GM19025 (cell line): ENCODE results near the gene STN1.
"Not testable (repeated sequence)": the region's sequence is repeated elsewhere in the genome, so short reads cannot be mapped to it uniquely, and the experiment has no call there.

ENCODE experiments used
- ATAC-seq: cut with Tn5 transposase; IDR thresholded peaks from one replicate; pipeline ENCODE4 v1.9.1; 2021; ENCODE audit warnings: mild to moderate bottlenecking, low read depth, moderate library complexity; ENCODE audit not compliant: unreplicated experiment

The STN1 gene

DNA sequence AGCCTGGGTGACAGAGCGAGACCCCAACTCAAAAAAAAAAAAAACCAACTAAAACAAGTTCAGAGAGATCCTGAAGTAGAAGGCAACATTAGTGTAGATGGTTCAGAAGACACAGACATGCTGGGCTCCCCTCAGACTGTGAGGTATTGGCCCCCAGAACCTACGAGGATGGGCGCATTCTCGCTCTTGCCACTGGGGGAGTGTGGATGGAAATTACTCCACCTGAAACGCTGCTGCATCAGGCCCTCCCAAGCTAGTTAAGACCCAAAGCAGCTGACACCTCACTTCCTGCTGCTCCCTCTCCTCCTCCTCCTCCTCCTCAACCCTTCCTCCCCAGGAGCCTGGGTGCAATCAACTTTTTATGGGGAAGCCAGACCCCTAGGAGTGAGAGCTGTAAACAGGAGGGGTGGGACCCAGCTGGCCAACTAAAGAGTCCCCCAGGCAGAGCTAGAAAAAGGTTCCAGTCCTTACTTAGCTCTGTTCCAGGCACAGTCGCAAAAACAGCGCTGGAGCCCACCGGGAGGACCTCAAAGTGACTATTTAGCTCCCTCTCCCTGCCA, 70.0 kb downstream of the STN1 start:
- ATAC-seq = no peak

DNA sequence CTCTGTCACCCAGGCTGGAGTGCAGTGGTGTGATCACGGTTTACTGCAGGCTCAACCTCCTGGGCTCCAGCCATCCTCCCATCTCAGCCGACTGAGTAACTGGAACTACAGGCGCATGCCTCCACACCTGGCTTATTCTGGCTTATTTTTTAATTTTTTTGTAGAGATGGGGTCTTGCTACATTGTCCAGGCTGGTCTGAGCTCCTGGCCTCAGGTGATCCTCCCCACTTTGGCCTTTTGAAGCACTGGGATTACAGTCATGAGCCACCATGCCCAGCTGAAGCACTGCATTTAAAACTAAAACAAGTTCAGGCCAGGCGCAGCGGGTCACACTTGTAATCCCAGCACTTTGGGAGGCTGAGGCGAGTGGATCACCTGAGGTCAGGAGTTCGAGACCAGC, 70.6 kb downstream of the STN1 start:
- ATAC-seq = no peak

- no peak for ATAC-seq
Observed at GRCh38 chr10:103845972-103846371, 72.0 kb downstream of the STN1 start.

- not testable (repeated sequence) for ATAC-seq
Observed at GRCh38 chr10:103845346-103845745, 72.6 kb downstream of the STN1 start.

GRCh38 chr10:103843854-103844570, 74.0 kb downstream of the STN1 start:
- no peak for ATAC-seq

GRCh38 chr10:103843045-103843444, 74.9 kb downstream of the STN1 start:
- ATAC-seq = no peak

GRCh38 chr10:103842605-103843004, 75.4 kb downstream of the STN1 start:
- ATAC-seq = no peak

DNA sequence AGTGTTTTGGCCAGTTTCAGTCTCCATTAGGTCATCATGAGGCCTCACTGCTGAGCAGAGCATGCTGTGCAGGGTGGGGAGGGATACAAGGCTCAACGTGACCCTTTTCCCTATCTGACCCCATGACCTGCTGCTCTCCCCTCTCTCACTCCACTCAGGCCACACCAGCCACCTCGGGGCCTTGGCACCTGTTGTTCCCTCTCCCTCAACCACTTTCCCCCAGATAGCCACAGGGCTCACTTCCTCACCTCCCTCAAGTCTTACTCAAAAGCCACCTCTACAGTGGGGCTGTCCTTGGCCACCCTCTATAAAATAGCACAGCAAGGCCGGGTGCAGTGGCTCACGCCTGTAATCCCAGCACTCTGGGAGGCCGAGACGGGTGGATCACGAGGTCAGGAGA, 76.5 kb downstream of the STN1 start:
- no peak for ATAC-seq

DNA sequence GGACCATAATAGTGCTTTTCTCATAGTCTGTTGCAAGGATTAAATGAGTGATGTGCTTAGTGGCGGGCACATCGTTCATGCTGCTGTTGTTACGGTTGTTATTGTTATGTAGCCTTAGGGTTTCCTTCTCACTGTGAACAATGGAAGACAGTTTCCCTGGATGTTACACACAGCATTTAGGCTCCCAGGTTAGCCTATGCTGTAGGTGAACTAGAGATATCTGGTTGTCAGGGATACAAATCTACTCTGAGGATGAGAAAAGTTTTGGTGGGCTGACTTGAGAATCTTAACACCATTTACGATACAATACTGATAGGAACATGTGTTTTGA, 77.3 kb downstream of the STN1 start:
- no peak for ATAC-seq

DNA sequence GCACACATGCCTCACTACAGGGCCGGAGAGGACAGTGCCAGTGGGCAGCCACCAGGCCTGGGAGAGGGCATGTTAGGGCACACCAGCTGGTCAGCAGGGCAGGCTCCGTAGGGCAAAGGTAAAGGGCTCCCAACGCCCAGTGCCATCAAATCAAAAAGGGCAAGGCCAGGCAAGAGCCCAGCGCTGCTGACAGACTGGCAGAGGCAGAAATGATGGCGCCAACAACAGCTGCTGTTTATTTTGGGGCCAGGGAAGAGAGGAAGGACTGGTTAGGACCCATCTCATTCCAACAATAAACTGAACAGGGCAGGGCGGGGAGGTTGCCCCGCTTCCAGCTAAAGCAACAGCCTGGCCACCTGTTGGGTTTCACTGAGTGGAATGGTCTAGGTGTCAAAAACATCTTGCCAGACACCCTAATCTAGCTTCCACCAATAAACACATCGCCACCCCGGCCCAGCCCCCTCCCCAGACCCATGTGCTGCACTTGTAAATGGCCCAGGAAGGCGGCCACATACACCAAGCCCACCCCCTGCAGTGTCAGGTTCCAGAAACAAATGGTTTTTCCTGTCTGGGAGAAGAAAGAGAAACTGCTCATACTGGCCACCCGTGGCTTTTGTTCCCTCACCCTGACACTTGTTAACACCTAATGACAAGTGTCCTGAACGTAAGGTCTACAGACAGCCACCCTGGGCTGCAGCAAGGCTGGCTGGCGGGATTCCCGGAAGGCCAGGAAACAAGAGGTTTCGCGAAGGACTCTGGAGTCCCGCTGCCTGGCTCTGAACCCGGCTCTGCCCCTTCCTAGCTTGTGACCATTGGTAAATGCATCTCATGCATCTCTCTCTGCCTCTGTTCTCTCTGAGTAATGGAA, 77.9 kb downstream of the STN1 start:
- ATAC-seq = no peak

GRCh38 chr10:103839519-103839871, 78.5 kb downstream of the STN1 start:
- no peak for ATAC-seq

DNA sequence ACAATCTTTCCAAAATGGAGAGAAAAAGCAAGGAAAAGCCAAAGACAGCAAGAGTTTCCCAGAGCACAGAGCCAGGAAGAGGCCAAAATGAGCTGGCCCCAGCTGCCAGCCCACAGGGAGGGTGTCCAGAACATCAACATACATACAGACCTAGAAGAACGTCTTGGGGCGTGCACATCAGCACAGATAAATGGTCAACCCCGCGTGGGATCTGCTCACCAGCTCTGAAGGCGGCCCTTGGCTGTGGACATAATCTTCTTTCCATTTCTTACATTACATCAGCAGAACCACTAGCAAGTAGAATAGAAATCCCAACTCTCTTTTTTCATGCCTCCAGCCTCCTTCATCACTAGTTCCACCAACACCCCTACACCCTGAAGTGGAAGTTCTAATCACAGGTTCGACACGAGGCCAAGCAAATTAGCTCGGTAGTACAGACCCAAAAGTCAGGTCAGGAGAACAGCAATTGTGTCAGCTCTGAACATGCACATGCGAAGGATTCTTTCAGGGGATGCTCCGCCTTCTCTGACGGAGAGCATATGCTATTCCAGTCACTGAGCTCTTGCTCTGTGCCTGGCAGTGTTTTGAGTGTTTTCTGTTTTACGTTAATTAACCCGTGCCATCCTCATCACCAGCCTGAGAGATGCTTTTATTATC, 79.0 kb downstream of the STN1 start:
- no peak for ATAC-seq

DNA sequence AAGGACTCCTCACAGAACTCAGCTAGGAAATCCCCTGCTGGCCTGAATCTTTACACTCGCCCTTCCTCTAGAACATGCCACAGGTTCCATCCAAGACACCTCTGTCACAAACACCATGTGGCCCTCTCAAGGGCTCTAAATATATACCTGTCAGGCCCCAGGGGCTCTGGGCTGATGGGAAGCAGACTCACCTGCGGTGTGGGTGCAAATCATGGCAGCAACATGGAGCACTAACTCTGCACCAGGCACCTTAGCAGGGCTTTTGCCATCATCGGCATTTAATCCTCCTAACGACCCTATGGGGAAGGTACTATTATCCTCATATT, 80.0 kb downstream of the STN1 start:
- ATAC-seq = no peak

DNA sequence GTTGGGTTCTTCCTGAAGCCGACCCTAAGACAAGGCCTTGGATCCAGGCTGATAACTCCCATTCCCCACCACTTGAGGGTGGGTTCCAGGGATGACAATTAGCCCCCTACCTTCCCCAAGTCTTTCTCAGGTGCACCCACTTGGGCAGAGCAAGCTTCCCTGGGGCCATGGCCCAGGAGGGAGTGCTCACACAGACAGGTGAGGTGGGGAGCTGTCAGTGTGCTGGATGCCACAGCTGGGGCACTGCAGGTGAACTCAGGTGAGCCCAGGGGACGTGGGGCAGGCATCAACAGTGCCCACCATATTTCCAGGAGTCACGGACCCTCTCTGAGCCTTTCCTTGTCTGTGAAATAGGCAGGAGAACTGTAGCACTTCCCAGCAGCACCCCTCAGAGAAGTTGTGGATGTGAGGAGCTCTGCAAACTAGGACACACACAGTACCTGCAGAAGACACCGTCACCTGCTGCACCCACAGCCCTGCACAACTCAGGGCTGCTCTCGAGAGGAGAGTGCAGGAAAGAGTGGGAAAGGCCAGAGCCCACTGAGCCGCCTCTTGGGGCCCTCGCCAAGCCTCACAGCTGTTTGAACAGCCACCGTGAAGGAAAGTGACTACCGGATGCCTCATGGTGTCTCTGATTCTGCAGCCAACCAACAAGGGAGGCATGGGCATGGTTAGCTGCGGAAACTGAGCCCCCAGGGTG, 80.5 kb downstream of the STN1 start:
- ATAC-seq = no peak

- ATAC-seq = no peak
Observed at GRCh38 chr10:103836861-103837260, 81.1 kb downstream of the STN1 start.

GRCh38 chr10:103836273-103836672, 81.7 kb downstream of the STN1 start:
- no peak for ATAC-seq

- no peak for ATAC-seq
Observed at GRCh38 chr10:103835096-103836050, 82.6 kb downstream of the STN1 start.

GRCh38 chr10:103834436-103835095, 83.4 kb downstream of the STN1 start:
- ATAC-seq = no peak

- ATAC-seq = no peak
Observed at GRCh38 chr10:103833731-103834365, 84.1 kb downstream of the STN1 start.
